A549 (cell line): ENCODE results near the gene PCBP4. TPM values are rescaled to one million over a fixed set of nuclear protein-coding genes. Genes with fewer than 3 reads are reported as not detected.

Experiments
- ATAC-seq, 2 experiments: fragments of 200-7000 bp in 1 of 2; fragments of >200 bp in 1 of 2; cut with Nextera tagmentation in 1 of 2; cut with Tn5 transposase in 1 of 2; 3 replicates each; pipeline versions ENCODE4 v1.8.0 to v1.9.1; 2018 to 2020; ENCODE audit warnings: mild to moderate bottlenecking in 1 of 2, moderate library complexity in 1 of 2
- CTCF ChIA-PET: fragments of 300-600 bp; sonication (Branson Sonifier 250); formaldehyde crosslinking; extraction: SDS; loops from one replicate; lab custom pipeline; 2021; ENCODE audit warnings: antibody characterized with exemption, inconsistent platforms; lab: Yijun Ruan, JAX
- POLR2A ChIA-PET: fragments of 350-600 bp; formaldehyde crosslinking; extraction: SDS; loops from one replicate; lab custom pipeline; 2021; ENCODE audit warnings: antibody characterized with exemption, inconsistent platforms; lab: Yijun Ruan, JAX
- DNase-seq, 2 experiments: peaks; one replicate each; pipeline versions ENCODE4 v3.0.0 to v3.0.0-alpha.2; 2011 to 2016; ENCODE audit warnings: low read depth in 1 of 2, low spot score in 1 of 2
- FAIRE-seq: peaks from 2 replicates; lab custom pipeline; 2011; peaks lifted over from hg19 to GRCh38; lab: Jason Lieb, UNC
- H3K27ac ChIP-seq, 2 experiments: fragments of >200 bp; sonication (Bioruptor Twin); formaldehyde crosslinking; 3 replicates each; pipeline ENCODE4 v1.5.1; 2016 to 2017
- H3K4me1 ChIP-seq: fragments of >200 bp; sonication (Bioruptor Twin); formaldehyde crosslinking; 3 replicates; pipeline ENCODE4 v1.6.1; 2016
- H3K4me2 ChIP-seq: fragments of >200 bp; sonication (Bioruptor Twin); formaldehyde crosslinking; 3 replicates; pipeline ENCODE4 v1.6.1; 2016
- H3K4me3 ChIP-seq: fragments of >200 bp; sonication (Bioruptor Twin); formaldehyde crosslinking; 3 replicates; pipeline ENCODE4 v1.5.1; 2016
- H3K9me3 ChIP-seq: fragments of >200 bp; sonication (Bioruptor Twin); formaldehyde crosslinking; 3 replicates; pipeline ENCODE4 v1.6.1; 2016
- BCL3 ChIP-seq: fragments of >200 bp; sonication (Bioruptor Twin); formaldehyde crosslinking; IDR thresholded peaks from 3 replicates; pipeline ENCODE4 v1.6.1; 2016
- EHF ChIP-seq: fragments of 250-450 bp; sonication (Bioruptor Pico); IDR thresholded peaks from 2 replicates; pipeline ENCODE4 v1.5.0; 2020; ENCODE audit warnings: mild to moderate bottlenecking
- ESRRA ChIP-seq: fragments of 150-350 bp; IDR thresholded peaks from 2 replicates; pipeline ENCODE4 v1.6.1; 2014; ENCODE audit warnings: mild to moderate bottlenecking, low read length, borderline replicate concordance
- FOSB ChIP-seq: fragments of 250-450 bp; sonication (Bioruptor Pico); IDR thresholded peaks from 2 replicates; pipeline ENCODE4 v1.5.0; 2020; ENCODE audit warnings: mild to moderate bottlenecking, moderate library complexity
- HEYL ChIP-seq: fragments of 250-450 bp; sonication (Bioruptor Pico); IDR thresholded peaks from 2 replicates; pipeline ENCODE4 v1.8.0; 2021; ENCODE audit warnings: mild to moderate bottlenecking, moderate library complexity
- HOXA7 ChIP-seq: fragments of 250-450 bp; sonication (Bioruptor Pico); IDR thresholded peaks from 2 replicates; pipeline ENCODE4 v1.5.0; 2020; ENCODE audit warnings: mild to moderate bottlenecking, moderate library complexity
- HOXB13 ChIP-seq: fragments of 250-450 bp; sonication (Bioruptor Pico); IDR thresholded peaks from 2 replicates; pipeline ENCODE4 v1.5.0; 2020; ENCODE audit warnings: low read depth, mild to moderate bottlenecking, moderate library complexity
- JUN ChIP-seq, 2 experiments: fragments of >200 bp; sonication (Bioruptor Twin); formaldehyde crosslinking; IDR thresholded peaks; 2 replicates in 1 of 2; 3 replicates in 1 of 2; pipeline ENCODE4 v1.6.1; 2016 to 2017
- MAFK ChIP-seq: fragments of 450-650 bp; IDR thresholded peaks from 2 replicates; pipeline ENCODE4 v1.6.1; 2014; ENCODE audit not compliant: partially characterized antibody
- MAZ ChIP-seq: fragments of 150-350 bp; IDR thresholded peaks from 2 replicates; pipeline ENCODE4 v1.6.1; 2014; ENCODE audit warnings: antibody characterized with exemption, low read depth, low read length, borderline replicate concordance
- MYC ChIP-seq: IDR thresholded peaks from 2 replicates; pipeline ENCODE4 v1.6.1; 2012; ENCODE audit warnings: mild to moderate bottlenecking, inconsistent platforms, low read length, improper control_type of control experiment, borderline replicate concordance
- NPAS2 ChIP-seq: fragments of 250-450 bp; sonication (Bioruptor Pico); IDR thresholded peaks from 2 replicates; pipeline ENCODE4 v1.8.0; 2022; ENCODE audit warnings: mild to moderate bottlenecking, moderate library complexity, borderline replicate concordance
- NR3C1 ChIP-seq: fragments of >200 bp; sonication (Bioruptor Twin); formaldehyde crosslinking; IDR thresholded peaks from 3 replicates; pipeline ENCODE4 v1.6.1; 2017
- PHF8 ChIP-seq: fragments of 200-600 bp; sonication (generic); IDR thresholded peaks from 2 replicates; pipeline ENCODE4 v1.6.1; 2016; ENCODE audit warnings: low read depth, mild to moderate bottlenecking, antibody characterized with exemption, moderate library complexity, borderline replicate concordance
- POLR2A ChIP-seq: IDR thresholded peaks from 2 replicates; pipeline ENCODE4 v1.6.1; 2012; ENCODE audit warnings: mild to moderate bottlenecking, low read length
- RARB ChIP-seq: fragments of 250-450 bp; sonication (Bioruptor Pico); IDR thresholded peaks from 2 replicates; pipeline ENCODE4 v1.8.0; 2021; ENCODE audit warnings: mild to moderate bottlenecking, moderate library complexity
- TFCP2L1 ChIP-seq: fragments of 250-450 bp; sonication (Bioruptor Pico); IDR thresholded peaks from 2 replicates; pipeline ENCODE4 v1.5.0; 2021; ENCODE audit warnings: mild to moderate bottlenecking
- USF2 ChIP-seq: fragments of 450-650 bp; IDR thresholded peaks from 2 replicates; pipeline ENCODE4 v1.6.1; 2014; ENCODE audit warnings: antibody characterized with exemption
- ZC3H11A ChIP-seq: fragments of 450-650 bp; IDR thresholded peaks from 2 replicates; pipeline ENCODE4 v1.6.1; 2014; ENCODE audit warnings: antibody characterized with exemption, mild to moderate bottlenecking
- ZSCAN20 ChIP-seq: fragments of 250-450 bp; sonication (Bioruptor Pico); IDR thresholded peaks from 2 replicates; pipeline ENCODE4 v1.8.0; 2022; ENCODE audit warnings: mild to moderate bottlenecking, moderate library complexity
- WGBS: methylation state at CpG from one replicate; pipeline ENCODE4 v1.1.6; 2017; ENCODE audit errors: missing lambda C conversion rate; 5-methylcytosine and 5-hydroxymethylcytosine counted together
- polyA plus RNA-seq, 4 experiments: library from polyadenylated mRNA; depleted of rRNA in 3 of 4; stranded (reverse); fragments of >200 nt; fragmentation: RNase III in 1 of 4; extraction: RNeasy Plus Mini Kit Qiagen cat#74134 plus additional on column Dnase treatment in 1 of 4; gene quantifications; 2 replicates in 3 of 4; 3 replicates in 1 of 4; pipeline ENCODE4 v1.2.3, GENCODE V29; 2011 to 2017
- TF ChIP-seq, protein P1 (sequence below): IDR thresholded peaks from 2 replicates; pipeline ENCODE4 v1.6.1; 2012
- TF ChIP-seq, protein P2 (sequence below): IDR thresholded peaks from 2 replicates; pipeline ENCODE4 v1.6.1; 2012; ENCODE audit warnings: low read depth, borderline replicate concordance
- TF ChIP-seq, protein P3 (sequence below): fragments of >200 bp; sonication (Bioruptor Twin); formaldehyde crosslinking; IDR thresholded peaks from 3 replicates; pipeline ENCODE4 v1.5.1; 2016

PCBP4 gene
- polyA plus RNA-seq, 2 of the 4 experiments (the other 2 are of a cell fraction), result 8.6 to 10.9 TPM

- no peaks in the 10 kb centered on the region for H3K9me3 ChIP-seq
- FAIRE-seq (no peak), ATAC-seq (peak; percentile 71 to 87)
- peak within 1 kb of the TSS; percentile 80 to 97 for H3K27ac ChIP-seq
- POLR2A ChIA-PET, result interaction anchor here (0.7 to 3.3 kb wide), 7 partner anchors 9 to 172 kb away, joined by 3 to 32 read pairs (median 14); partner anchors contain the start of genes ABHD14B, DUSP7, PARP3 and RPL29
- TF ChIP-seq BCL3 (0 out of 3 replicates have a peak, but pooled peaks have one; percentile 31), MYC (peak; percentile 79; the same call in 1 of the 2 replicates), EHF (CRISPR knock-in tag) (0 out of 2 replicates have a peak, but pooled peaks have one; percentile 35), NR3C1 (no peak), NPAS2 (CRISPR knock-in tag) (no peak), POLR2A (peak; percentile 43), ESRRA (no peak), JUN (IDR thresholded peaks at IDR 0.05) (peak in 1 of 2 experiments; percentile 40; a peak in 2 of 5 replicates), MAZ (0 out of 2 replicates have a peak, but pooled peaks have one; percentile 41), USF2 (peak; percentile 77), PHF8 (peak; percentile 78)
- TF ChIP-seq, protein P1, sequence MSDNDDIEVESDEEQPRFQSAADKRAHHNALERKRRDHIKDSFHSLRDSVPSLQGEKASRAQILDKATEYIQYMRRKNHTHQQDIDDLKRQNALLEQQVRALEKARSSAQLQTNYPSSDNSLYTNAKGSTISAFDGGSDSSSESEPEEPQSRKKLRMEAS, result peak; percentile 93
- TF ChIP-seq, protein P2, sequence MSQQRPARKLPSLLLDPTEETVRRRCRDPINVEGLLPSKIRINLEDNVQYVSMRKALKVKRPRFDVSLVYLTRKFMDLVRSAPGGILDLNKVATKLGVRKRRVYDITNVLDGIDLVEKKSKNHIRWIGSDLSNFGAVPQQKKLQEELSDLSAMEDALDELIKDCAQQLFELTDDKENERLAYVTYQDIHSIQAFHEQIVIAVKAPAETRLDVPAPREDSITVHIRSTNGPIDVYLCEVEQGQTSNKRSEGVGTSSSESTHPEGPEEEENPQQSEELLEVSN, result peak; percentile 62; the same call in 1 of the 2 replicates
- TF ChIP-seq, protein P3, sequence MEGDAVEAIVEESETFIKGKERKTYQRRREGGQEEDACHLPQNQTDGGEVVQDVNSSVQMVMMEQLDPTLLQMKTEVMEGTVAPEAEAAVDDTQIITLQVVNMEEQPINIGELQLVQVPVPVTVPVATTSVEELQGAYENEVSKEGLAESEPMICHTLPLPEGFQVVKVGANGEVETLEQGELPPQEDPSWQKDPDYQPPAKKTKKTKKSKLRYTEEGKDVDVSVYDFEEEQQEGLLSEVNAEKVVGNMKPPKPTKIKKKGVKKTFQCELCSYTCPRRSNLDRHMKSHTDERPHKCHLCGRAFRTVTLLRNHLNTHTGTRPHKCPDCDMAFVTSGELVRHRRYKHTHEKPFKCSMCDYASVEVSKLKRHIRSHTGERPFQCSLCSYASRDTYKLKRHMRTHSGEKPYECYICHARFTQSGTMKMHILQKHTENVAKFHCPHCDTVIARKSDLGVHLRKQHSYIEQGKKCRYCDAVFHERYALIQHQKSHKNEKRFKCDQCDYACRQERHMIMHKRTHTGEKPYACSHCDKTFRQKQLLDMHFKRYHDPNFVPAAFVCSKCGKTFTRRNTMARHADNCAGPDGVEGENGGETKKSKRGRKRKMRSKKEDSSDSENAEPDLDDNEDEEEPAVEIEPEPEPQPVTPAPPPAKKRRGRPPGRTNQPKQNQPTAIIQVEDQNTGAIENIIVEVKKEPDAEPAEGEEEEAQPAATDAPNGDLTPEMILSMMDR, result peak; percentile 6; the same call in 1 of the 3 replicates
- TF ChIP-seq, all 56 proteins: peak for 11
- CTCF ChIA-PET, result interaction anchor here (0.7 to 5.0 kb wide), 14 partner anchors 9 to 179 kb away, joined by 3 to 53 read pairs (median 6); partner anchors contain the start of genes ABHD14A, ABHD14B, PARP3 and PCBP4
- DNase-seq, result peak; percentile 81 to 84
- WGBS, result 3% methylated on average over 18 of the region's 68 CpGs
- H3K4me1 ChIP-seq, result peaks cover 32% of the 10 kb centered on the region
- H3K4me3 ChIP-seq, result peak within 1 kb of the TSS; percentile 51
- peak within 1 kb of the TSS; percentile 74 for H3K4me2 ChIP-seq
These were observed 15.8 kb upstream of the PCBP4 start, which contains the start of gene ACY1 for GRCh38 chr3:51982838-51983577. Gene ACY1 (plus strand): TSS chr3:51983535. CDS start chr3:51984065, 530 bp downstream.

- Histone ChIP-seq H3K4me2 (peak overlapping the region; percentile 74), H3K27ac (peak overlapping the region; percentile 80 to 97), H3K4me1 (peaks cover 32% of the 10 kb centered on the region), H3K4me3 (peak overlapping the region; percentile 51), H3K9me3 (no peaks in the 10 kb centered on the region)
- ATAC-seq (peak; percentile 79 to 80), DNase-seq (peak; percentile 82 to 95), FAIRE-seq (no peak)
- CTCF ChIA-PET, result interaction anchor here (0.8 to 5.0 kb wide), 12 partner anchors 9 to 180 kb away, joined by 3 to 53 read pairs (median 6); partner anchors contain the start of genes ABHD14A, ABHD14B, PARP3 and PCBP4
- WGBS, result 3% methylated on average over 4 of the region's 4 CpGs
- POLR2A ChIA-PET, result interaction anchor here (1.0 to 3.3 kb wide), 6 partner anchors 9 to 172 kb away, joined by 3 to 32 read pairs (median 14); partner anchors contain the start of genes ABHD14B, DUSP7, PARP3 and RPL29
- TF ChIP-seq MAFK (peak; percentile 59), TFCP2L1 (CRISPR knock-in tag) (no peak), BCL3 (no peak), HEYL (CRISPR knock-in tag) (no peak), HOXA7 (CRISPR knock-in tag) (no peak), NR3C1 (no peak), MAZ (no peak), FOSB (CRISPR knock-in tag) (no peak), ESRRA (0 out of 2 replicates have a peak, but pooled peaks have one; percentile 50), MYC (peak; percentile 52; the same call in 1 of the 2 replicates), NPAS2 (CRISPR knock-in tag) (no peak), ZSCAN20 (CRISPR knock-in tag) (no peak), RARB (no peak), HOXB13 (CRISPR knock-in tag) (no peak), ZC3H11A (no peak)
- TF ChIP-seq, protein P3, result peak; percentile 47
These were observed 15.1 kb upstream of the PCBP4 start for GRCh38 chr3:51982352-51982837.
